Measurements from ENCODE around the gene CROCC2. TPM values are rescaled to one million over a fixed set of nuclear protein-coding genes. Genes with fewer than 3 reads are reported as not detected.

Gene CROCC2
- total RNA-seq, 2 experiments from 2014 or later, result not detected

DNA sequence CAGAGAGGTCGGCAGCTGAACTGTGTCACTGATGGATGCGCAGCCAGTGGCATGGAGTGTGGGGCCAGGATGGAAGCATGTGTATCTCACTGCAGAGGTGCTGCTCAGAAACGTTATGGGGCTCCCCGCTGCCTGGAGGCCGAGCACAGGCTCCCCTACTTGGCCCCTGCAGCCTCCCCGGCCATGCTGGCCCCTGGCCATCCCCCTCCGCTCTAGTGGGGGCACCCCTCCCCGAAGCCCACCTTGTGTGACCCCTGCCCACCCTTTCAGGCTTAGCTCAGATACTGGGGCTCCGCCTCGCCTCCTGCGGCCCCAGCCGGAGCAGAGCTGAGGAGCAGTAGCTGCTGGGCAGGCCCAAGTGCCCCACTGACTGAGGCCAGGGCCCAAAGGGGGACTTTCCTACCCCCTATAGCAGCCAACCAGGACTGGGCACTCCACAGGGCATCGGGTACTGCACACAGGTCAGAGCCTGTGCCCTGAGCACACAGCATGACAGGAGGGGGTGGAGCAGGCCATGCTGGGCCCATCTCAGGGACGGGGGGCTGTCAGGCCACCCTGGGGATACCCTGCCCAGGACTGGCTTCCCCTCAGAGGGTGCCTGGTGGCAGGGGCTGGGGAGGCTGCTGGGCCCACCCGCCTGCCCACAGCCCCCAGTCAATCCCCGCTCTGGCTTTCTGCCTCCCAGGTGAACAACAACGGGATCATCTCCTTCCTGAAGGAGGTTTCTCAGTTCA, 123.6 kb downstream of the CROCC2 start:
- peak; percentile 17 for DNase-seq
- Mint-ChIP-seq H3K4me3 (no peak overlapping the region), H3K36me3 (ENCODE audit: low read depth) (peaks cover 9% of the 10 kb centered on the region), H3K4me1 (ENCODE audit: low read depth) (no peaks in the 10 kb centered on the region), H3K27ac (no peak overlapping the region), H3K9me3 (ENCODE audit: insufficient read depth) (peaks cover 22% of the 10 kb centered on the region), H3K27me3 (ENCODE audit: low read depth) (no peaks in the 10 kb centered on the region)
- POLR2A ChIA-PET, result no interaction called here
- ATAC-seq, result no peak
- CTCF ChIA-PET, result no interaction called here

DNA sequence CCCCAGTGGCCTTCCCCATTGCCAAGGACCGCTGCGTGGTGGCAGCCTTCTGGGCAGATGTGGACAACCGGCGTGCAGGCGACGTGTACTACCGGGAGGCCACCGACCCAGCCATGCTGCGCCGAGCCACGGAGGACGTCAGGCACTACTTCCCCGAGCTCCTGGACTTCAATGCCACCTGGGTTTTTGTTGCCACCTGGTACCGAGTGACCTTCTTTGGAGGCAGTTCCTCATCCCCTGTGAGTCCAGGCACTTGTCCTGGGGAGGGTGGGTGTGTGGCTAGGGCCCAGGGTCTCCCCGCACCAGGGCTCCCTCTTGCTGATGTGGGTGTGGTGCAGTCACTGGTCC, 124.2 kb downstream of the CROCC2 start:
- DNase-seq (peak; percentile 13), ATAC-seq (no peak)
- no peak overlapping the region for H3K27ac Mint-ChIP-seq
- H3K27me3 Mint-ChIP-seq (ENCODE audit: low read depth), result no peaks in the 10 kb centered on the region
- CTCF ChIA-PET, result no interaction called here
- H3K9me3 Mint-ChIP-seq (ENCODE audit: insufficient read depth), result peaks cover 16% of the 10 kb centered on the region
- H3K4me3 Mint-ChIP-seq, result no peak overlapping the region
- POLR2A ChIA-PET, result no interaction called here
- H3K4me1 Mint-ChIP-seq (ENCODE audit: low read depth), result no peaks in the 10 kb centered on the region
- H3K36me3 Mint-ChIP-seq (ENCODE audit: low read depth), result peaks cover 6% of the 10 kb centered on the region

DNA sequence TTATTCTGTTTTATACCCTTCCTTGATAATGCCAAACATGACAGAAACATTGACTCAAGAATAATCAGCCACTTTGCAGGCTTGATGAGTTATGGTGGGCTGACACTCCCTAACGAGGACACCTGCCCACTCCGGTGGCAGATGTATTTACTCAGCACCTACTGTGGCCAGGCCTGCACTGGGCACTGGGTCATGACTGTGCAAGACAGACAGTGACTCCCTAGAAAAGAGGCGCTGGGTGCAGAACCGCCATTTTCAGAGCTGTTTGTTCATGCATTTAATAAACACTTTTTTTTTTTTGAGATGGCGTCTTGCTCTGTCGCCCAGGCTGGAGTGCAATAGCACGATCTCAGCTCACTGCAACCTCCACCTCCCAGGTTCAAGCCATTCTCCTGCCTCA, 124.7 kb downstream of the CROCC2 start:
- H3K27ac Mint-ChIP-seq, result no peak overlapping the region
- H3K4me1 Mint-ChIP-seq (ENCODE audit: low read depth), result no peaks in the 10 kb centered on the region
- no peak overlapping the region for H3K4me3 Mint-ChIP-seq
- ChIA-PET POLR2A (no interaction called here), CTCF (no interaction called here)
- H3K36me3 Mint-ChIP-seq (ENCODE audit: low read depth), result peaks cover 3% of the 10 kb centered on the region
- DNase-seq, result peak; percentile 12
- H3K27me3 Mint-ChIP-seq (ENCODE audit: low read depth), result no peaks in the 10 kb centered on the region
- ATAC-seq, result no peak
- H3K9me3 Mint-ChIP-seq (ENCODE audit: insufficient read depth), result peaks cover 12% of the 10 kb centered on the region

DNA sequence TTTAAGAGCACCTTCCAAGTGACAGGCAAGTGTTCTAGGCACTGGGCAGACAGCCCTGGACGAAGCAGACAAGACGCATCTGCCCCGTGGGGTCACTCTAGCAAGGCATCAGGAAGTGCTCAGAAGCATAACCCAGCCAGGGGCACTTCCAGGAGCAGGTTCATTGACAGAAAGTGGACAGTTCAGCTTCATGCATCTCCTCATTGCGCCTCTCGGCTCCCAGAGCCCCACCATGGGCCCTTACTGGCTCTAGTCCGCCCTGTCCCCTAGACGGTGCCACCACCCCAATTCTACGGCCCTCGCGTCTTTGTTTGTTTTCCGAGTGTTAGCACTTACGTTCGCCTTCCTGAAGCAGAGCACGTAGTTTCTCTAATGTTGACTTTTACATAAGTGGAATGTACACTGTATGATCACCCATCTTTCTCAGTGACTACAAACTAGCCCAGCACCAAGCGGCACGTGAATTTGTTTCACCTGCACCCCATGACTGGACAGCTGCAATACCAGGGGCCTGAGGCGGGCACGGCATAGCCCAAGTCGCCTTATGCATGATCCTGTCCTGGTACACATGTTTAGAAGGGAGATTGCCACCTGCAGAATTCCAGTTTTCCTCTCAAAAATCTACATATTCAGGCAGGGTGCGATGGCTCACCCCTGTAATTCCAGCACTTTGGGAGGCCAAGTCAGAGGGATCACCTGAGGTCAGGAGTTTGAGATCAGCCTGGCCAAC, 125.5 kb downstream of the CROCC2 start:
- no peak overlapping the region for H3K4me3 Mint-ChIP-seq
- H3K4me1 Mint-ChIP-seq (ENCODE audit: low read depth), result no peaks in the 10 kb centered on the region
- H3K36me3 Mint-ChIP-seq (ENCODE audit: low read depth), result no peaks in the 10 kb centered on the region
- H3K9me3 Mint-ChIP-seq (ENCODE audit: insufficient read depth), result peaks cover 7% of the 10 kb centered on the region
- POLR2A ChIA-PET, result no interaction called here
- H3K27ac Mint-ChIP-seq, result no peak overlapping the region
- CTCF ChIA-PET, result no interaction called here
- no peaks in the 10 kb centered on the region for H3K27me3 Mint-ChIP-seq (ENCODE audit: low read depth)
- ATAC-seq (no peak), DNase-seq (peak; percentile 10)

DNA sequence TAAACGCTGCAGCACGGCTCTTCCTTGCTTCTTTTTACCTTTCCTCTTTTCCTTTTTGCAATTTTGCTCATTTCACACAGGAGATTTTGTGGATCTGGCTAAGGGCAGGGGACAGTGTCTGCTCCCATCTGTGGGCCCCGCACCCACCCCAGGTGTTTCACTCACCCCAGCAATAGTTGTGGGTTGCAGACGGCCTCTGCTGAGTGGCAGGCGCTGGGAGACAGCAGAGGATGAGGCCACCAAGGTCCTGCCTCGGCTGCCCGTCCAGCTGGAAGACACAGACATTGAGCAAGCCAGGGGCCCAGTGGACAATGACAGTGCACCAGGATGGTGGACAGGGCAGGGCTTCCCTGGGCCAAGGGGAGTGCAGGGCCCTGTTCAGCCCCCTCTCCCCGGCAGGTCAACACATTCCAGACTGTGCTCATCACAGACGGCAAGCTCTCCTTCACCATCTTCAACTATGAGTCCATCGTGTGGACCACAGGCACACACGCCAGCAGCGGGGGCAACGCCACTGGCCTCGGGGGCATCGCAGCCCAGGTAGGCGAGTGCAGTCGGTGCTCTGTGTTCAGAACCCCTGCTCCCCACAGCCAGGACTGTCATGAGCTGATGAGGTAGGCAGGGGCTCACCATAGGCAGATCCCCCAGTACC, 127.3 kb downstream of the CROCC2 start:
- H3K4me3 Mint-ChIP-seq, result no peak overlapping the region
- H3K36me3 Mint-ChIP-seq (ENCODE audit: low read depth), result no peaks in the 10 kb centered on the region
- ATAC-seq (no peak), DNase-seq (peak; percentile 11)
- ChIA-PET CTCF (no interaction called here), POLR2A (no interaction called here)
- peaks cover 13% of the 10 kb centered on the region for H3K4me1 Mint-ChIP-seq (ENCODE audit: low read depth)
- no peaks in the 10 kb centered on the region for H3K27me3 Mint-ChIP-seq (ENCODE audit: low read depth)
- no peaks in the 10 kb centered on the region for H3K9me3 Mint-ChIP-seq (ENCODE audit: insufficient read depth)
- H3K27ac Mint-ChIP-seq, result no peak overlapping the region

DNA sequence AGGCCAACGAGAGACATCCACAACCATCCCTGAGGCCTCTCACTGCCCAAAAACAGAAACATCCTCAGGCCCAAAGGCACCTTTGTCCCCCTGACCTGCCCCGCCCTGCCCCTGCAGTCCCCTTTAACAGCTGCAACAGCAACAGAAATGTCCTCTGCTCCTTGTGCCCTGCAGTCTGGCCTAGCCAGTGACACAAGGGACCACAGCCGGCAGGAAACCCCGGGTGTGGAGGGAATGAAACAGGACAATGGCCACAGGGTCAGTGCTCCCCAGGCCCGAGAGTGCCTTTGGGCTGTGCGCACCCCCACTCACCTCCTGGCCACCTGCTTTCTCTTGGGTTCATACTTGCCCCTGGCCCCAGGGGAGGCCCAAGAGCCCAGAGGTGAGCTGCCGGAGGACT, 127.9 kb downstream of the CROCC2 start:
- peak; percentile 18 for DNase-seq
- Mint-ChIP-seq H3K4me3 (no peak overlapping the region), H3K4me1 (ENCODE audit: low read depth) (peaks cover 13% of the 10 kb centered on the region), H3K27me3 (ENCODE audit: low read depth) (no peaks in the 10 kb centered on the region), H3K36me3 (ENCODE audit: low read depth) (no peaks in the 10 kb centered on the region), H3K9me3 (ENCODE audit: insufficient read depth) (no peaks in the 10 kb centered on the region), H3K27ac (no peak overlapping the region)
- POLR2A ChIA-PET, result no interaction called here
- CTCF ChIA-PET, result no interaction called here
- no peak for ATAC-seq

DNA sequence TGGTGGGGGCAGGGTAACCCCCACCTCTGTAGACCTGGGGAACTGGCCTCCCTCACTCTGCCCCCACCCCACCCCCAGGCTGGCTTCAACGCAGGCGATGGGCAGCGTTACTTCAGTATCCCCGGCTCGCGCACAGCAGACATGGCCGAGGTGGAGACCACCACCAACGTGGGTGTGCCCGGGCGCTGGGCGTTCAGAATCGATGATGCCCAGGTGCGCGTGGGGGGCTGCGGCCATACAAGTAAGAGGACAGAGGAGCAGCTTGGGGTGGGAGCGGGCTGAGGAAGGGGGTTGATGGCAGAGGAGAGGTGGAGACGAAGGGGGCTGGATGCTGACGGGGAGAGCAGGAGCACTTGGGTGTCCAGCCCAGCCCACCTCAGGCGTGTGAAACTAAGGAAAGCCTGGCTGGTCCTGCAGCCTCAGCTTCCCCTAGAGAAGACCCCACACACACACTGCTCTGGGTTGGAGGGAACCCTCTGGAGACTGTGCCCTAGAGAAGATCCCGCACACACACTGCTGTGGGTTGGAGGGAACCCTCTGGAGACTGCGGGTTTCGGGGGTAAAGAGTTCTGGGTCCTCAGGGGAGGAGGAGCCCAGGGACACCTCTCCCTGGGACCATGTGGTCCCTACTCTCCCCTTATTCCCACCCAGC, 128.5 kb downstream of the CROCC2 start:
- no peaks in the 10 kb centered on the region for H3K9me3 Mint-ChIP-seq (ENCODE audit: insufficient read depth)

DNA sequence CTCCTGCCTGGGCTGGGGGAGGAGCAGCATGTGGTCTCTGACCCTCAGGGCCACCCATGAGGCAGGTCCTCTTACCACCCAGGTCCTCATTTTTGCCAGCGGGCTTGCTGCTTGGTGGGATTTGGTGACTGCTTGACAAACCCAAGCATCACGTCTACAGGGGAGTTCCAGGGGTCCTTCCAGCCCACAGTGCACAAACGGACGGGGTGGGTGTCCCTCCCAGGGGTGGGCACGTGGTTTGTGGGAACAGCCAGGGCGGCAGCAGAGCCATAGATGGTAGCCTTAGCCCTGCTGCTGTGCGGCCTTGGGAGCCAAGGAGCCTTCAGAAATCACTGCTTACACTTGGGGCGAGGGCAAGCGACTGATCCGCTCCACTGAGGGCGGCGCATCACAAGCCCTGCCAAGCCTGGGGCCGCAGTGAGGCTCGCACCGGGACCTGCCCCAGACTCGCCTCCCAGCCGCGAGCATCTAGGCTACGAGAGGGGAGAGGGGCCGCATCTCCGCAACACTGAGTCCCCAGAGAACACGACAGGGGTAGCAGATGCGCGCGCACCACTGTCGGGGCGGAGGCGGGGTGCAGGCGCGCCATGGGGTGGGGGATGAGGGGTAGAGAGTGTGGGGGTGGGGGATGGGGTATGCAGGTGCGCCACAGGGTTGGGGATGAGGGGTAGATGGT, 129.1 kb downstream of the CROCC2 start:
- no peak overlapping the region for H3K27ac Mint-ChIP-seq
- H3K27me3 Mint-ChIP-seq (ENCODE audit: low read depth), result no peaks in the 10 kb centered on the region
- H3K4me3 Mint-ChIP-seq, result no peak overlapping the region
- H3K4me1 Mint-ChIP-seq (ENCODE audit: low read depth), result peaks cover 13% of the 10 kb centered on the region
- H3K36me3 Mint-ChIP-seq (ENCODE audit: low read depth), result no peaks in the 10 kb centered on the region
- H3K9me3 Mint-ChIP-seq (ENCODE audit: insufficient read depth), result no peaks in the 10 kb centered on the region
- DNase-seq, result peak; percentile 21
- no peak for ATAC-seq
- POLR2A ChIA-PET, result no interaction called here
- CTCF ChIA-PET, result no interaction called here

More for the DNA sequence above, 128.5 kb downstream of the CROCC2 start:
- Mint-ChIP-seq H3K4me1 (ENCODE audit: low read depth) (peaks cover 13% of the 10 kb centered on the region), H3K4me3 (no peak overlapping the region), H3K27me3 (ENCODE audit: low read depth) (no peaks in the 10 kb centered on the region), H3K27ac (no peak overlapping the region), H3K36me3 (ENCODE audit: low read depth) (no peaks in the 10 kb centered on the region)
- POLR2A ChIA-PET, result no interaction called here
- CTCF ChIA-PET, result no interaction called here
- DNase-seq (peak; percentile 16), ATAC-seq (no peak)

DNA sequence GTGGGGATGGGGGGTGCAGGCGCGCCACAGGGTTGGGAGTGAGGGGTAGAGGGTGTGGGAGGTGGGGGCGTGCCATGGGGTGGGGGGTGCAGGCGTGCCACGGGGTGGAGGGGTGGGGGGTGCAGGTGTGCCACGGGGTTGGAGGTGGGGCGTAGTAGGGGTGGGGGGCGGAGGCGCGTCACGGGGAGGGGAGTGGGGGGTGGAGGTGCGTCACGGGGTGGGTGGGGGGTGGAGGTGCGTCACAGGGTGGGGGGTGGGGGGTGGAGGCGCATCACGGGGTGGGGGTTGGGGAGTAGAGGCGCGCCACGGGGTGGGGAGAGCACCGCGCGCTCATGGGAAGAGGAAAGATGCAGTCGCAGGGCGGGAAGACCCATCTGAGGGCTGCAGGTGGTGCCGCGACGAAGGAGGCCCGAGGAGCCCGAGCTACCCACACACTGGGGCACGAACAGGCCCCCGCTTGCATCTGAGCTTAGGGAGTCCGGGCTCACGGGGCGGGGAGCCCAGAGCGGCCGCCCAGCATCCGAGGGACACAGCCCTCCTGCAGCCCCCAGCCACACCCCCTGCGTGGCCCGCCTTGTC, 129.8 kb downstream of the CROCC2 start:
- Mint-ChIP-seq H3K4me1 (ENCODE audit: low read depth) (peaks cover 13% of the 10 kb centered on the region), H3K9me3 (ENCODE audit: insufficient read depth) (no peaks in the 10 kb centered on the region), H3K36me3 (ENCODE audit: low read depth) (no peaks in the 10 kb centered on the region), H3K27ac (no peak overlapping the region), H3K4me3 (peak overlapping the region; percentile 73), H3K27me3 (ENCODE audit: low read depth) (no peaks in the 10 kb centered on the region)
- ChIA-PET CTCF (no interaction called here), POLR2A (no interaction called here)
- no peak for DNase-seq
- ATAC-seq, result peak; percentile 43

DNA sequence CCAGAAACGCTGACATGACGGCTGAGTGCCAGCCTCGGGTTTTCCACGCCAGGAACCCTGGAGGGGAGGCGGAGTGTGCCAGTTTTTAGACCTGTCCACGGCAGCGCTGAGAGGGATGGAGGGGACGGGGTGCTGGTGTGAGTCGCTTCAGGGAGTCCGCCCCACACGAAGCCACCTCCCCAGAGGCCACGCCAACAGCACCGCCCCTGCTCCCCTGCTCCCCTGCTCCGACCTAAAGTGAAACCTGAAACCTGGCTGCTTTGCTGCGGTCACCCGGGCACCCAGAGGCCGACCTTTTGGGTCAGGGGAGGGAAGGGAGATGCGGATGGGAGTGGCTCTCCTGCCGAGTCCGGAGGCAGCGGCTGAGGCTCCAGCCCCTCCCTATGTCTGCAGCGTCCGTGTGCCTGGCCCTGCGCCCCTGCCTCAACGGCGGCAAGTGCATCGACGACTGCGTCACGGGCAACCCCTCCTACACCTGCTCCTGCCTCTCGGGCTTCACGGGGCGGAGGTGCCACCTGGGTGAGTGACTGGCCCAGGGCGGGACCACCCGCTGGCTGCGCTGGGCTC, 130.3 kb downstream of the CROCC2 start:
- CTCF ChIA-PET, result no interaction called here
- Mint-ChIP-seq H3K36me3 (ENCODE audit: low read depth) (no peaks in the 10 kb centered on the region), H3K9me3 (ENCODE audit: insufficient read depth) (no peaks in the 10 kb centered on the region)

DNA sequence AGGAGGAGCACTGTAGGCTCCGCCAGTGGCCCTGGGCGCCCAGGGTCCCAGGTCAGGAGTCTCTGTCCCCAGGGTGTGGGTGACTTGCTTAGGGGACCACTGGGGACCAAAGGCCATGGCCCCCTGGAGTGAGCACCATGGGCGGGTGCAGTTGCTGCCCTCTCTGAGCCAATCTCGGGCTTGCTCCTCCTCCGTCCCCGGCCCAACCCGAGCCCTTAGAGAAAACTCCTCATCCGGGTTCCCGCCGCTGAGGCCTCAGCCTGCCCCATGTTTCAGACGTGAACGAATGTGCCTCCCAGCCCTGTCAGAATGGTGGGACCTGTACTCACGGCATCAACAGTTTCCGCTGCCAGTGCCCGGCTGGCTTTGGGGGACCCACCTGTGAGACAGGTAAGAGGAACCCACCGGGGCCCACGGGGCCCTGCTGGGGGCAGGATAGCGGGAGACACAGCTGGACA, 130.9 kb downstream of the CROCC2 start:
- Mint-ChIP-seq H3K36me3 (ENCODE audit: low read depth) (no peaks in the 10 kb centered on the region), H3K4me3 (peak overlapping the region; percentile 73), H3K4me1 (ENCODE audit: low read depth) (peaks cover 13% of the 10 kb centered on the region), H3K27me3 (ENCODE audit: low read depth) (no peaks in the 10 kb centered on the region), H3K27ac (peak overlapping the region; percentile 69), H3K9me3 (ENCODE audit: insufficient read depth) (no peaks in the 10 kb centered on the region)
- ChIA-PET CTCF (no interaction called here), POLR2A (no interaction called here)
- ATAC-seq (peak; percentile 42), DNase-seq (peak; percentile 46)

More for the DNA sequence above, 130.3 kb downstream of the CROCC2 start:
- Mint-ChIP-seq H3K4me1 (ENCODE audit: low read depth) (peaks cover 13% of the 10 kb centered on the region), H3K27ac (peak overlapping the region; percentile 40), H3K27me3 (ENCODE audit: low read depth) (no peaks in the 10 kb centered on the region), H3K4me3 (peak overlapping the region; percentile 73)
- DNase-seq, result peak; percentile 75
- ATAC-seq, result peak; percentile 89
- POLR2A ChIA-PET, result no interaction called here

Measured in activated CD8-positive, alpha-beta T cell treated with anti-CD3 and anti-CD28 coated beads, Interleukin-2, amount 10 ng/mL, durations not matched to agents 7 days and 5 days (primary cell).